Lower leg skin (tissue), 4 donors: ENCODE data around the gene THBS4. TPM values are rescaled to one million over a fixed set of nuclear protein-coding genes. Genes with fewer than 3 reads are reported as not detected.
"Not testable (repeated sequence)": the region's sequence is repeated elsewhere in the genome, so short reads cannot be mapped to it uniquely, and the experiment has no call there.

Source experiments
- DNase-seq, 2 donors: peaks; one replicate each; pipeline ENCODE4 v3.0.0-alpha.2; 2019; ENCODE audit warnings: low spot score in 2 of 2
- H3K4me3 ChIP-seq: fragments of 200-600 bp; sonication (generic); 2 replicates; pipeline ENCODE4 v1.5.1; 2017; ENCODE audit warnings: mild to moderate bottlenecking, low read depth; ENCODE audit not compliant: poor library complexity, severe bottlenecking
- POLR2A ChIP-seq, 2 donors: fragments of 450-650 bp; IDR thresholded peaks; one replicate each; pipeline ENCODE4 v1.6.1; 2016 to 2017; ENCODE audit warnings: antibody characterized with exemption in 2 of 2, mild to moderate bottlenecking in 1 of 2, moderate library complexity in 1 of 2
- WGBS, 2 donors: methylation state at CpG; one replicate each; pipeline ENCODE4 v1.1.5; 2018; 5-methylcytosine and 5-hydroxymethylcytosine counted together
- intact Hi-C: fragments of 100-400 bp; cut with DNase I; formaldehyde crosslinking; loops from one replicate; pipeline ENCODE4 v1.15.0; 2023; ENCODE audit warnings: low total_unique reads
- total RNA-seq, 4 donors: library from RNA; depleted of rRNA; stranded (reverse); fragments of >200 nt; gene quantifications; one replicate each; pipeline ENCODE4 v1.1.0, GENCODE V29; 2016
- TF ChIP-seq, protein P1 (sequence below), 3 donors: fragments of 450-650 bp; IDR thresholded peaks; one replicate each; pipeline ENCODE4 v1.5.1; 2016; ENCODE audit warnings: antibody characterized with exemption in 3 of 3, mild to moderate bottlenecking in 3 of 3, moderate library complexity in 2 of 3

Gene THBS4
- total RNA-seq, 4 donors from 2014 or later, result 0.08 to 2.0 (median 0.51) TPM

DNA sequence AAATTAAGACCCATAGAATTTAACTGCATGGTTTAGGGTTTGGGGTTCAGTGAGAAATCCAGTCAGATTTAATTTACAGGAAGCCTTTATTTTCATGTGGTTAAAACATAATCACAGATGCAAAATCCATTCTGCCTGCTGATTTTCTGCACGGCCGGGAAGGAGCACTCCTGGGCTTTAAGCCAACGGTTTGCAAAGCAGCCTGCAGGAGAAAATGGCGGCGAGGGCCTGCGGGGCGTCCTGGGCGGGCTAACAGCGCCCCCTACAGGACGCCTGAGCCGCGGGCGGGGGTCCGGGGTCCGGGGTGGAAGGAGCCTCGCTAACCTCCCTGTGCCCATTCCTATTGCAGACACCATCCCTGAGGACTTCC, 47.6 kb downstream of the THBS4 start:
- DNase-seq, result peak; percentile 21 to 91
- TF ChIP-seq POLR2A (IDR thresholded peaks at IDR 0.05), result no peak
- TF ChIP-seq, protein P1, sequence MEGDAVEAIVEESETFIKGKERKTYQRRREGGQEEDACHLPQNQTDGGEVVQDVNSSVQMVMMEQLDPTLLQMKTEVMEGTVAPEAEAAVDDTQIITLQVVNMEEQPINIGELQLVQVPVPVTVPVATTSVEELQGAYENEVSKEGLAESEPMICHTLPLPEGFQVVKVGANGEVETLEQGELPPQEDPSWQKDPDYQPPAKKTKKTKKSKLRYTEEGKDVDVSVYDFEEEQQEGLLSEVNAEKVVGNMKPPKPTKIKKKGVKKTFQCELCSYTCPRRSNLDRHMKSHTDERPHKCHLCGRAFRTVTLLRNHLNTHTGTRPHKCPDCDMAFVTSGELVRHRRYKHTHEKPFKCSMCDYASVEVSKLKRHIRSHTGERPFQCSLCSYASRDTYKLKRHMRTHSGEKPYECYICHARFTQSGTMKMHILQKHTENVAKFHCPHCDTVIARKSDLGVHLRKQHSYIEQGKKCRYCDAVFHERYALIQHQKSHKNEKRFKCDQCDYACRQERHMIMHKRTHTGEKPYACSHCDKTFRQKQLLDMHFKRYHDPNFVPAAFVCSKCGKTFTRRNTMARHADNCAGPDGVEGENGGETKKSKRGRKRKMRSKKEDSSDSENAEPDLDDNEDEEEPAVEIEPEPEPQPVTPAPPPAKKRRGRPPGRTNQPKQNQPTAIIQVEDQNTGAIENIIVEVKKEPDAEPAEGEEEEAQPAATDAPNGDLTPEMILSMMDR (IDR thresholded peaks at IDR 0.05), result no peak
- intact Hi-C loops, result no loop called here
- 6 to 10% methylated on average over 15 to 16 of the region's 16 CpGs for WGBS, 2 donors
- H3K4me3 ChIP-seq, result no peak overlapping the region

DNA sequence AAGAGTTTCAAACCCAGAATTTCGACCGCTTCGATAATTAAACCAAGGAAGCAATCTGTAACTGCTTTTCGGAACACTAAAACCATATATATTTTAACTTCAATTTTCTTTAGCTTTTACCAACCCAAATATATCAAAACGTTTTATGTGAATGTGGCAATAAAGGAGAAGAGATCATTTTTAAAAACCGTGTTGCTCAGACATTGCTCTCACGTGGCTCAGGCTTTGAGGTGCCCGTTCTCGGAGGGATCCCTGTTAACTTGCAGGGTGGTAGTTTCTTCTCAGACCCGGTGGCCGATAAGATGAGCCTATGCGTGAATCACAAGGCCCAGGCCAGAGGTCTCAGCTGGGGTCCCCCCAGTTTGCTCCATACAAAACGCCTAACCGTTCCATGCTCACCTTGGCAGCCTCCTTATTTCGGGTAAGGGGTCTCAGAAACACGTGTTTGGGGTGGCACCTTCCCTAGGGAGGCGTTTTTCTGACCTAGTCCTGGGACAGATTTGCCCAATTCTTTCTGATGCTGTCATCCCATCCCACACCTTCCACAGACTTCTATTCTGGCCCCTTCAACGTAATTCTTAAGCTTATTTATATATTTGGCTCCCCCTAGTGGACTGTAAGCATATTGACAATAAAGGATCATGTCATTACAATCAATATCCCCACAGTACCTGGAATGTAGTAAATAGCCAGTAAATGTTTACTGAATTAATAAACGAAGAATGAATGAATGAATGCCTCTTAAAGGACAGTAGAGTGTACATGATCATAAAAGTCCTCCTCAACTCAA, 48.1 kb downstream of the THBS4 start:
- TF ChIP-seq, protein P1 (IDR thresholded peaks at IDR 0.05), result peak in 2 of 3 donors; percentile 73 to 76
- TF ChIP-seq POLR2A (IDR thresholded peaks at IDR 0.05), result no peak
- peak; percentile 20 to 87 for DNase-seq
- H3K4me3 ChIP-seq, result no peak overlapping the region
- intact Hi-C loops, result no loop called here
- WGBS, 2 donors, result 21 to 22% methylated on average over 19 of the region's 19 CpGs

DNA sequence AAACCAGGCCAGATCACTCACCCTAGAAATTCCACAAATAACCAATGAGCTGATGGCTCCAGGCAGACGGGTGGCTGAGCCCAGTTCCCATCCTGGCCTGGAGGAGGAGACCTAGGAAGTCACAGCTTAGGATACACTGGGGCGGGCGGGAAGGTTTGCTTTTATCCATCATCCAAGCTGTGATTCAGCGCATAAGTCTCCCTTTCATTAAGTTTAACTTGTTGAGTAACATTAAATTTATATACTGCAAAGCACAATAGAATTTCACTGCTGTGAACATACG, 55.7 kb downstream of the THBS4 start:
- intact Hi-C loops, result loop anchor here (10.0 kb wide), 1 partner anchor 184 kb away; no protein-coding TSS in a partner anchor
- no peak overlapping the region for H3K4me3 ChIP-seq
- 88 to 95% methylated on average over 5 of the region's 5 CpGs for WGBS, 2 donors
- TF ChIP-seq, protein P1 (IDR thresholded peaks at IDR 0.05), result no peak
- TF ChIP-seq POLR2A (IDR thresholded peaks at IDR 0.05), result no peak
- DNase-seq, result no peak

DNA sequence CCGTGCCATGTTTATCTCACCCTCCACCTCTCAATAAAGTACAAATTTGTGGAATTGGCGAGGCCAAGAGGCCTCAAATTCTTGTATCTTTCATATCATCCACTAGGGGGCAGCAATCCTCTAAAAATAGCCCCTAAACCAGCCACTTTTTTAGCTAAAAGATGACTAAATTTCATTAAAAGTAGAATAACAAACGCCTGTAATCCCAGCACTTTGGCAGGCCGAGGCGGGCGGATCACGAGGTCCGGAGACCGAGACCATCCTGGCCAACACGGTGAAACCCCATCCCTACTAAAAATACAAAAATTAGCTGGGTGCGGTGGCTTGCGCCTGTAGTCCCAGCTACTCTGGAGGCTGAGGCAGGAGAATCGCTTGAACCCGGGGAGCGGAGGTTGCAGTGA, 56.6 kb downstream of the THBS4 start:
- TF ChIP-seq, protein P1 (IDR thresholded peaks at IDR 0.05), result peak in 1 of 3 donors; percentile 32
- intact Hi-C loops, result loop anchor here (10.0 kb wide), 1 partner anchor 183 kb away; no protein-coding TSS in a partner anchor
- H3K4me3 ChIP-seq, result not testable (repeated sequence)
- DNase-seq, result peak in 1 of 2 donors; percentile 17
- 26% methylated on average over 15 of the region's 15 CpGs for WGBS, 2 donors

DNA sequence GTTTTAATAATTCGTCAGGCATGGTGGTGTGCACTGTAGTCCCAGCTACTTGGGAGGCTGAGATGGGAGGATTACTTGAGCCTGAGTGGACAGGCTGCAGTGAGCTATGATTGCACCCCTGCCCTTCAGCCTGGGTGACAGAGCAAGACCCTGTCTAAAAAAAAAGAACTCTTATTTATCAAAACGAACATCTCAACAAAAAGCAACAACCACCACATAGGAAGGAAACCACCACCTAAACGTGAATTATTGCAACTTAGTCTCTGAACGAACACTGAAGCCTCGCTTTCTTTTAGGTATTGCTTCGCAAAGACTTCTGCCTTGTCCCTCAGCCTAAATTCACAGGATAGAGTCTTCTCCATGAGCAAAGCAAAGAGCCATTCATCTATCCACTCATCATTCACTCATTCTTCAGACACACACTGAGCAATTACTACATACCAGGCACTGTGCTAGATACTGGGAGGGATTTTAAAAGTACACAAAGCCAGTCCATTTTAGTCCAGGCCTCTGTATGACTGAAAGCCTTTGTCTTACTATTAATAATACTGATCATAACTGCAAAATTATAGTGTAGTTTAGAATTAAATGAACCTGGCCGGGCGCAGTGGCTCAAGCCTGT, 57.4 kb downstream of the THBS4 start:
- intact Hi-C loops, result loop anchor here (10.0 kb wide), 1 partner anchor 182 kb away; no protein-coding TSS in a partner anchor
- no peak for TF ChIP-seq POLR2A (IDR thresholded peaks at IDR 0.05)
- TF ChIP-seq, protein P1 (IDR thresholded peaks at IDR 0.05), result no peak
- no peak overlapping the region for H3K4me3 ChIP-seq
- 87 to 90% methylated on average over 8 of the region's 8 CpGs for WGBS, 2 donors
- DNase-seq, result no peak
